Aorta (tissue), 5 donors: ENCODE data around the gene FRMD6. TPM values are rescaled to one million over a fixed set of nuclear protein-coding genes. Genes with fewer than 3 reads are reported as not detected.

ENCODE experiments used
- ATAC-seq: fragments of 200-7000 bp; cut with Tn5 transposase; one replicate; pipeline ENCODE4 v1.9.1; 2022; ENCODE audit warnings: moderate library complexity; ENCODE audit not compliant: low FRiP score
- DNase-seq, 2 donors: peaks; one replicate each; pipeline ENCODE4 v3.0.0-alpha.2; 2020
- H3K27ac ChIP-seq, 2 donors: one replicate each; pipeline ENCODE4 v1.5.1; 2013; ENCODE audit warnings: low read length in 2 of 2, mild to moderate bottlenecking in 2 of 2, moderate library complexity in 2 of 2, control low read depth in 1 of 2, inconsistent platforms in 1 of 2, low read depth in 1 of 2
- H3K27me3 ChIP-seq, 2 donors: one replicate each; pipeline ENCODE4 v1.6.1; 2013; ENCODE audit warnings: control low read depth in 1 of 2, low read length in 1 of 2, mild to moderate bottlenecking in 1 of 2, moderate library complexity in 1 of 2; ENCODE audit not compliant: insufficient read depth in 2 of 2, control insufficient read depth in 1 of 2
- H3K36me3 ChIP-seq, 2 donors: one replicate each; pipeline ENCODE4 v1.6.1; 2013; ENCODE audit warnings: control low read depth in 1 of 2, low read length in 1 of 2, mild to moderate bottlenecking in 1 of 2; ENCODE audit not compliant: insufficient read depth in 2 of 2, control insufficient read depth in 1 of 2
- H3K4me1 ChIP-seq, 2 donors: one replicate each; pipeline ENCODE4 v1.6.1; 2013; ENCODE audit warnings: low read length in 2 of 2, control low read depth in 1 of 2, mild to moderate bottlenecking in 1 of 2, moderate library complexity in 1 of 2; ENCODE audit not compliant: insufficient read depth in 2 of 2, control insufficient read depth in 1 of 2
- H3K4me3 ChIP-seq, 2 donors: one replicate each; pipeline ENCODE4 v1.5.1; 2013; ENCODE audit warnings: low read length in 2 of 2, control low read depth in 1 of 2, mild to moderate bottlenecking in 1 of 2
- H3K9me3 ChIP-seq: one replicate; pipeline ENCODE4 v1.6.1; 2013; ENCODE audit warnings: mild to moderate bottlenecking, low read length; ENCODE audit not compliant: control insufficient read depth
- WGBS, 2 donors: extraction: QIAGEN DNeasy Blood & Tissue Kit; methylation state at CpG; one replicate each; pipeline ENCODE4 v1.1.7; 2013; 5-methylcytosine and 5-hydroxymethylcytosine counted together
- intact Hi-C, 2 donors: fragments of 100-400 bp; cut with DNase I; formaldehyde crosslinking; loops; one replicate each; pipeline versions ENCODE4 v1.14.2 to v1.15.0; 2022
- polyA plus RNA-seq, 2 donors: library from polyadenylated mRNA; stranded (reverse); fragments of 200-250 nt; gene quantifications; one replicate each; pipeline ENCODE4 v1.2.3, GENCODE V29; 2013
- total RNA-seq, 2 donors: library from RNA; stranded (reverse); fragmentation: NEBNext Ultra II Directional; extraction: Animal tissue kit (Norgen Biotek cat#: 25700); gene quantifications; one replicate each; pipeline ENCODE4 v1.2.1, GENCODE V29; 2021
- donor health status: healthy with polysubstance abuse.
- donor health status: Bipolar disorder and iron deficiency.
- donor health status: DM: no; HTN: no; CAD: no.
- donor health status: DM: no; HTN: no; CAD: no.
- donor health status: DM: yes; HTN: yes; CAD: no.

The FRMD6 gene
- total and polyA plus RNA-seq, 4 donors, result 10.3 to 56.7 (median 27.9) TPM

DNA sequence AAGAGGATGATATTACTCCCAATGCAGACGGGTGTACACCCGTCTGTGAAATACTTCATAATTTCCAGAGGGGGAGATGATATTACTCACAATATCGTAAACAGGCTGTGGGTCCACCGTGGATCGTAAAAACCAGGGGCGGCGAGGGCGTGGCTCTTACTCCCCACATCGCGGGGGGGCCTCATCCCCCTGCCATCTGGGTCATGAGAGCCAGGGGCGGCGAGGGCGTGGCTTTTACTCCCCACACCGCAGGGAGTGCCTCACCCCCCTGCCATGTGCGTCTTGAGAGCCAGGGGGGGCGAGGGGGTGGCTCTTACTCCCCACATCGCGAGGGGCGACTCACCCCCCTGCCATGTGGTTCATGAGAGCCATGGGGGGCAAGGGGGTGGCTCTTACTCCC lies 122.5 kb downstream of the FRMD6 start:
- no peaks in the 10 kb centered on the region for H3K27me3 ChIP-seq
- ATAC-seq (no peak), DNase-seq (no peak)
- no peaks in the 10 kb centered on the region for H3K4me1 ChIP-seq
- no peak overlapping the region for H3K4me3 ChIP-seq
- whole genome bisulfite sequencing, 2 donors, result 87% methylated on average over 19 of the region's 19 CpGs
- intact Hi-C loops, result no loop called here
- H3K36me3 ChIP-seq, result no peaks in the 10 kb centered on the region
- H3K9me3 ChIP-seq, result no peaks in the 10 kb centered on the region
- no peak overlapping the region for H3K27ac ChIP-seq

DNA sequence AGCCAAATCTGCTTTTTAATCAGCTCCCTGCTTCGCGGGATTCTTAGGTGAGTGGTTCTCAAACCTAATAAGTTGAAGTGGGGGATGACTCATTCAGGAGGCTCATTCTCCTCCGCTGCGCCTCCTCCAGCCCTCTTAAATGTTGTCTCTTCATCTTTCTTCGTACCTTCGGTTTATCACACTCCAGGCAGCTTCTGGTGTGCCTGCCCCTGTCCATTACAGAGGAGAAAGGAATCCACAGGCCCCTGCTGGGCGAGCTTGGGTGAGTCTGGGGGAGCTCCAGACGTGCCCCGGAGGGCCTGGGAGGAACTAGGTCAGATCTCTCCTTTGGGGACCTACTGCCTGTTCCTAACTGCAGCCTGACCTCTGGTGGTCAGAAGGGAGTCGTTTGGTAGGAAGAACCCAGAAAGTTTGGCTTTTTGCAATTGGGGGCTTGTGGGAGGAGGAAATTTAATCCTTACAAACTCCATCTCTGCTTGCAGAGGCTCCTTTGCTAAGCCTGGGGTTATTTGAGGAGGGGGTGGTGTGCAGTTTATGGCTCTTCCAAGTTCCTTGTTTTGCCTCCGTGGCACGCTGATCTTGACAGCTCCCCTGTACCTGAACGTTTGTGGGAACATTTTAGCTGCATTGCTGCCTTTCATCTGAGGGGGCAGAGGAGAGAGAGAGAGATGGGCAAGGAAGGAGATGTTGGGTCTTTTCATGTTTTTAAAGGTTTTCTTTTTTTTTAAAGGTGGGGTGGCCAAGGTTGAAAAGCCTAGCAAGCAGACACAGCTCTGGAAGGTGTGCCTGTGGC lies 124.6 kb downstream of the FRMD6 start:
- H3K4me3 ChIP-seq, result no peak overlapping the region
- intact Hi-C loops, result loop anchor here (2.0 to 5.0 kb wide), 3 partner anchors 124 to 493 kb away; partner anchors contain the start of gene FRMD6 (in 2 of the 2)

DNA sequence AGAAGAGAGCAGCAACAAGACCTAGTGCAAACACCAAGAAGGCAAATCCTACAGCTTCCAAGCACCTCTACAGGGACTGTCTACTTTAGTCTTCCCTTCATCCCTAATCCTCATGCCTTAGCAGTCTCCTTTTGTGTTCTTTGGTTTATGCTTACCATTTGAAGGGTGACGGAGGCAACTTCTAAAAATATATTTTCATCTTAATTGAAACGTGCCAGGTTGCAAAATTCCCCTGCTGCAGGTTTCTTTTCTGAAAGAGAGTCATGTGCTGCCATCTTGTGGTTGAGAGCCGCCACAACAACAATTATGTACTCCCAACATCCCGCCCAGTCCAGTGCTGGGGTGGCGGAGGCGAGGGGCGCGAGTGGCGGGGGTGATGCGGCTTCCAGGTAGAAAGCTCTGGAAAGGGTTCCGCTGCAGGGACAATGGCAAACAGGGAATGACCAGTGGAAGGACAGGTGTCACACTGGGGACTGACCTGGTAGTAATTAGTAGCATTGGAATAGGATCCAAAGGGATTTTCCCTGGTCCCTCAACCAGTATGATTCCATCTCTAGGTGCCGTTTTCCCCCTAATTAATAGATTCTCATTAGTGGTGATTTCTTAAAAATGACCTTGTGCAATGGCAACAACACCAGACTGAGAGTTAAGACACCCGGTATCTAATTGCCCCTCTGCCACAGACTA lies 128.4 kb downstream of the FRMD6 start:
- 7% methylated on average over 13 of the region's 13 CpGs for WGBS, 2 donors
- DNase-seq, result peak; percentile 72 to 87
- intact Hi-C loops, result loop anchor here (1.0 to 2.0 kb wide), 2 partner anchors 497 kb away; no protein-coding TSS in a partner anchor

More for the DNA sequence above, 124.6 kb downstream of the FRMD6 start:
- no peaks in the 10 kb centered on the region for H3K27me3 ChIP-seq
- ATAC-seq (peak; percentile 70), DNase-seq (peak in 1 of 2 donors; percentile 55)
- H3K4me1 ChIP-seq, result no peaks in the 10 kb centered on the region
- no peaks in the 10 kb centered on the region for H3K9me3 ChIP-seq
- WGBS, 2 donors, result 40 to 44% methylated on average over 13 of the region's 13 CpGs
- no peaks in the 10 kb centered on the region for H3K36me3 ChIP-seq
- H3K27ac ChIP-seq, result no peak overlapping the region

More for the DNA sequence above, 128.4 kb downstream of the FRMD6 start:
- Histone ChIP-seq H3K27ac (no peak overlapping the region), H3K4me3 (no peak overlapping the region), H3K4me1 (no peaks in the 10 kb centered on the region), H3K27me3 (no peaks in the 10 kb centered on the region), H3K36me3 (no peaks in the 10 kb centered on the region), H3K9me3 (no peaks in the 10 kb centered on the region)
- ATAC-seq, result peak; percentile 84

Other genes starting within 250 kb of the FRMD6 start
- 10 to 100 TPM; 15.0 to 31.9 TPM for gene GNG2, start 208.7 kb downstream of the FRMD6 start, total RNA-seq
- gene GNG2, start 208.7 kb downstream of the FRMD6 start, polyA plus RNA-seq, result 10 to 100 TPM in 1 of 2 donors, 1 to 10 TPM in 1; 5.3 to 10.0 TPM